Colonic mucosa (tissue), 4 donors: ENCODE data around the gene FAM163A. TPM values are rescaled to one million over a fixed set of nuclear protein-coding genes. Genes with fewer than 3 reads are reported as not detected.

ENCODE experiments used
- DNase-seq: peaks from one replicate; pipeline ENCODE4 v3.0.0-alpha.2; 2020
- H3K27ac ChIP-seq: fragments of 200-600 bp; one replicate; pipeline ENCODE4 v1.8.0; 2021
- H3K27me3 ChIP-seq: fragments of 200-600 bp; one replicate; pipeline ENCODE4 v1.8.0; 2021
- H3K36me3 ChIP-seq: fragments of 200-600 bp; one replicate; pipeline ENCODE4 v1.8.0; 2021
- H3K4me1 ChIP-seq: fragments of 200-600 bp; one replicate; pipeline ENCODE4 v1.8.0; 2021; ENCODE audit warnings: mild to moderate bottlenecking
- H3K4me3 ChIP-seq: fragments of 200-600 bp; one replicate; pipeline ENCODE4 v1.8.0; 2021
- H3K9ac ChIP-seq, 2 donors: one replicate each; pipeline ENCODE4 v1.7.0; 2013; ENCODE audit warnings: control low read depth in 2 of 2, low read depth in 2 of 2, low read length in 2 of 2
- H3K9me3 ChIP-seq: fragments of 200-600 bp; one replicate; pipeline ENCODE4 v1.8.0; 2021
- intact Hi-C: fragments of 100-400 bp; cut with DNase I; formaldehyde crosslinking; loops from one replicate; pipeline ENCODE4 v1.14.1; 2022
- total RNA-seq, 2 donors: library from RNA; stranded (reverse); fragmentation: NEBNext Ultra II Directional in 1 of 2; extraction: Animal tissue kit (Norgen Biotek cat#: 25700) in 1 of 2; gene quantifications; one replicate each; pipeline ENCODE4 v1.2.1, GENCODE V29; 2021
- TF ChIP-seq, protein P1 (sequence below): fragments of 200-600 bp; IDR thresholded peaks from one replicate; pipeline ENCODE4 v1.8.0; 2022; ENCODE audit warnings: antibody characterized with exemption, mild to moderate bottlenecking
- donor health status: healthy.
- donor health status: DM: no; HTN: no; CAD: no.
- donor health status: DM: no; HTN: no; CAD: no.

FAM163A gene
- total RNA-seq, 2 donors from 2014 or later: 0.10 to 0.56 TPM

- H3K4me3 ChIP-seq: no peak overlapping the region
- no peaks in the 10 kb centered on the region for H3K36me3 ChIP-seq
- TF ChIP-seq, protein P1, sequence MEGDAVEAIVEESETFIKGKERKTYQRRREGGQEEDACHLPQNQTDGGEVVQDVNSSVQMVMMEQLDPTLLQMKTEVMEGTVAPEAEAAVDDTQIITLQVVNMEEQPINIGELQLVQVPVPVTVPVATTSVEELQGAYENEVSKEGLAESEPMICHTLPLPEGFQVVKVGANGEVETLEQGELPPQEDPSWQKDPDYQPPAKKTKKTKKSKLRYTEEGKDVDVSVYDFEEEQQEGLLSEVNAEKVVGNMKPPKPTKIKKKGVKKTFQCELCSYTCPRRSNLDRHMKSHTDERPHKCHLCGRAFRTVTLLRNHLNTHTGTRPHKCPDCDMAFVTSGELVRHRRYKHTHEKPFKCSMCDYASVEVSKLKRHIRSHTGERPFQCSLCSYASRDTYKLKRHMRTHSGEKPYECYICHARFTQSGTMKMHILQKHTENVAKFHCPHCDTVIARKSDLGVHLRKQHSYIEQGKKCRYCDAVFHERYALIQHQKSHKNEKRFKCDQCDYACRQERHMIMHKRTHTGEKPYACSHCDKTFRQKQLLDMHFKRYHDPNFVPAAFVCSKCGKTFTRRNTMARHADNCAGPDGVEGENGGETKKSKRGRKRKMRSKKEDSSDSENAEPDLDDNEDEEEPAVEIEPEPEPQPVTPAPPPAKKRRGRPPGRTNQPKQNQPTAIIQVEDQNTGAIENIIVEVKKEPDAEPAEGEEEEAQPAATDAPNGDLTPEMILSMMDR: no peak
- H3K27me3 ChIP-seq: no peaks in the 10 kb centered on the region
- no peak overlapping the region for H3K27ac ChIP-seq
- no peak for DNase-seq
- no peak overlapping the region for H3K9ac ChIP-seq
- H3K9me3 ChIP-seq: no peaks in the 10 kb centered on the region
- intact Hi-C loops: no loop called here
- no peaks in the 10 kb centered on the region for H3K4me1 ChIP-seq
Observed at GRCh38 chr1:179856296-179856695, 113.2 kb downstream of the FAM163A start.

- no peaks in the 10 kb centered on the region for H3K36me3 ChIP-seq
- no peak for DNase-seq
- H3K4me3 ChIP-seq: no peak overlapping the region
- no peak overlapping the region for H3K9ac ChIP-seq
- TF ChIP-seq, protein P1: no peak
- H3K27ac ChIP-seq: no peak overlapping the region
- no peaks in the 10 kb centered on the region for H3K27me3 ChIP-seq
- intact Hi-C loops: no loop called here
- H3K4me1 ChIP-seq: no peaks in the 10 kb centered on the region
- no peaks in the 10 kb centered on the region for H3K9me3 ChIP-seq
Observed at GRCh38 chr1:179857009-179857408, 113.9 kb downstream of the FAM163A start.

GRCh38 chr1:179860652-179861051, 117.6 kb downstream of the FAM163A start:
- TF ChIP-seq, protein P1: no peak
- DNase-seq: no peak
- Histone ChIP-seq H3K27me3 (no peaks in the 10 kb centered on the region), H3K9me3 (no peaks in the 10 kb centered on the region), H3K27ac (no peak overlapping the region), H3K4me1 (no peaks in the 10 kb centered on the region), H3K9ac (no peak overlapping the region), H3K4me3 (no peak overlapping the region), H3K36me3 (no peaks in the 10 kb centered on the region)
- intact Hi-C loops: no loop called here

- TF ChIP-seq, protein P1: no peak
- no peak overlapping the region for H3K27ac ChIP-seq
- no peak for DNase-seq
- no peak overlapping the region for H3K4me3 ChIP-seq
- H3K9me3 ChIP-seq: no peaks in the 10 kb centered on the region
- H3K9ac ChIP-seq: no peak overlapping the region
- H3K27me3 ChIP-seq: no peaks in the 10 kb centered on the region
- intact Hi-C loops: loop anchor here (5.0 kb wide), 1 partner anchor 312 kb away; no protein-coding TSS in a partner anchor
- no peaks in the 10 kb centered on the region for H3K4me1 ChIP-seq
- no peaks in the 10 kb centered on the region for H3K36me3 ChIP-seq
Observed at GRCh38 chr1:179865377-179865776, 122.3 kb downstream of the FAM163A start.

Other genes starting within 250 kb of the FAM163A start
- not detected for gene NPHS2, start 167.3 kb upstream of the FAM163A start, total RNA-seq
- gene TDRD5, start 151.5 kb upstream of the FAM163A start, total RNA-seq: 1 to 10 TPM in 1 of 2 donors, under 1 TPM in 1; 0.80 to 2.4 TPM
- gene TOR1AIP2, start 134.5 kb downstream of the FAM163A start, total RNA-seq: 10 to 100 TPM; 66.8 to 76.9 TPM
- gene TOR1AIP1, start 139.0 kb downstream of the FAM163A start, total RNA-seq: 10 to 100 TPM; 19.3 to 29.7 TPM
- 10 to 100 TPM; 34.7 to 50.6 TPM for gene CEP350, start 211.5 kb downstream of the FAM163A start, total RNA-seq